ENCODE measurements around the gene COL6A2. TPM values are rescaled to one million over a fixed set of nuclear protein-coding genes. Genes with fewer than 3 reads are reported as not detected.
A peak's percentile ranks its signal among the peaks of the same experiment; 100 is the strongest.

The COL6A2 gene
- total RNA-seq, 1 donor from 2014 or later: 120 TPM

DNA sequence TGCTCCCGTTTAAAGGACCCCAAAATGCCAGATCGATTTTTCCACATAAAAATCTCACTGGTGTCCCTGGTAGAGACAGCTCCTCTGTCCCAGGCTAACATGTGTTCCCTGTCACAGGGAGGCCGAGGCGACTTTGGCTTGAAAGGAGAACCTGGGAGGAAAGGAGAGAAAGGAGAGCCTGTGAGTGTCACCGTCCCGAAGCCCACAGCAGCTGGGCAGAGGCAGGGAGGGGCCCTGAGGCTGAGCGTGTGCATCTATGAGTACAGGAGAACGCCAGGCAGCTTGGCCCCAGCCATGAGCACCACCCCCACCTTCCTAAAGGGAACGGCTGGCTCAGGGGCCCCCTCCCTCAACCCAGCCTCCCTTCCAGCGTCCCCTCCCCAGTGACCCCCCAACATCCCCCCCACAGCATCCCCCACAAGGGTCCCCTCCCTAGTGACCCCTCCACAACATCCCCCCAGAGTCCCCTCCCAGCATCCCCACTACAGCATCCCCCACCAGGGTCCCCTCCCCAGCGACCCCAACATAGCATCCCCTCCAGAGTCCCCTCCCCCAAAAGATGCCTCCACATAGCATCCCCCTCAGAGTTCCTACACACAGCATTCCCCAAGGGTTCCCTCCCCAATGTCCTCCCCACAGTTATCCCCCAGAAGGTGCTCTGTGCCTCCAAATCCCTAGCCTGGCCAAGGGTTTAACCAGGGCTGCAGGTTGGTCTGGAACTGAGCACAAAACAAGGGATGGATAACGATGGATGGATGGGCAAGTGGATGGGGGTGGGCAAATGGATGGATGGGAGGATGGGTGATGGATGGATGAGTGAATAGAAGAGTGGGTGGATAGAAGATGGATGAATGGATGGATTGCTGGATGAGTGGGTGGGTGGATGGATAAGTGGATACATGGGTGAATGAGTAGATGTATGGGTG is 25.1 kb downstream of the COL6A2 start:
- Mint-ChIP-seq H3K4me3 (ENCODE audit: unreplicated experiment) (no peak overlapping the region), H3K36me3 (ENCODE audit: low read depth, unreplicated experiment) (peaks cover 5% of the 10 kb centered on the region), H3K27me3 (ENCODE audit: low read depth, unreplicated experiment) (no peaks in the 10 kb centered on the region), H3K27ac (ENCODE audit: unreplicated experiment) (no peak overlapping the region), H3K9me3 (ENCODE audit: unreplicated experiment) (no peaks in the 10 kb centered on the region), H3K4me1 (ENCODE audit: low read depth, unreplicated experiment) (peaks cover 4% of the 10 kb centered on the region)
- Histone ChIP-seq H3K4me2 (ENCODE audit: low read length) (no peak overlapping the region), H2AFZ (ENCODE audit: low read depth, low read length) (no peak overlapping the region), H3K4me1 (ENCODE audit: insufficient read depth, low read length) (peaks cover 26% of the 10 kb centered on the region), H4K20me1 (ENCODE audit: insufficient read depth, low read length) (peaks cover 87% of the 10 kb centered on the region), H3K79me2 (ENCODE audit: insufficient read depth, low read length) (peaks cover 42% of the 10 kb centered on the region), H3K4me3 (ENCODE audit: insufficient read depth, low read depth, low read length) (no peak overlapping the region), H3K27me3 (ENCODE audit: insufficient read depth, low read length) (no peaks in the 10 kb centered on the region), H3K9ac (ENCODE audit: low read length) (peak overlapping the region; percentile 57), H3K9me3 (ENCODE audit: insufficient read depth, low read depth, low read length) (no peaks in the 10 kb centered on the region), H3K27ac (ENCODE audit: low read depth, low read length) (peak overlapping the region; percentile 78), H3K36me3 (ENCODE audit: insufficient read depth, low read length) (peaks cover 23% of the 10 kb centered on the region)
- no peak for DNase-seq (ENCODE audit: low read depth)
- TF ChIP-seq, protein P1, sequence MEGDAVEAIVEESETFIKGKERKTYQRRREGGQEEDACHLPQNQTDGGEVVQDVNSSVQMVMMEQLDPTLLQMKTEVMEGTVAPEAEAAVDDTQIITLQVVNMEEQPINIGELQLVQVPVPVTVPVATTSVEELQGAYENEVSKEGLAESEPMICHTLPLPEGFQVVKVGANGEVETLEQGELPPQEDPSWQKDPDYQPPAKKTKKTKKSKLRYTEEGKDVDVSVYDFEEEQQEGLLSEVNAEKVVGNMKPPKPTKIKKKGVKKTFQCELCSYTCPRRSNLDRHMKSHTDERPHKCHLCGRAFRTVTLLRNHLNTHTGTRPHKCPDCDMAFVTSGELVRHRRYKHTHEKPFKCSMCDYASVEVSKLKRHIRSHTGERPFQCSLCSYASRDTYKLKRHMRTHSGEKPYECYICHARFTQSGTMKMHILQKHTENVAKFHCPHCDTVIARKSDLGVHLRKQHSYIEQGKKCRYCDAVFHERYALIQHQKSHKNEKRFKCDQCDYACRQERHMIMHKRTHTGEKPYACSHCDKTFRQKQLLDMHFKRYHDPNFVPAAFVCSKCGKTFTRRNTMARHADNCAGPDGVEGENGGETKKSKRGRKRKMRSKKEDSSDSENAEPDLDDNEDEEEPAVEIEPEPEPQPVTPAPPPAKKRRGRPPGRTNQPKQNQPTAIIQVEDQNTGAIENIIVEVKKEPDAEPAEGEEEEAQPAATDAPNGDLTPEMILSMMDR (IDR thresholded peaks at IDR 0.05; ENCODE audit: insufficient read depth, low read depth, low read length): no peak
- no peak for TF ChIP-seq EZH2 (IDR thresholded peaks at IDR 0.05; ENCODE audit: insufficient read depth, low read length)
- no peak for FAIRE-seq

DNA sequence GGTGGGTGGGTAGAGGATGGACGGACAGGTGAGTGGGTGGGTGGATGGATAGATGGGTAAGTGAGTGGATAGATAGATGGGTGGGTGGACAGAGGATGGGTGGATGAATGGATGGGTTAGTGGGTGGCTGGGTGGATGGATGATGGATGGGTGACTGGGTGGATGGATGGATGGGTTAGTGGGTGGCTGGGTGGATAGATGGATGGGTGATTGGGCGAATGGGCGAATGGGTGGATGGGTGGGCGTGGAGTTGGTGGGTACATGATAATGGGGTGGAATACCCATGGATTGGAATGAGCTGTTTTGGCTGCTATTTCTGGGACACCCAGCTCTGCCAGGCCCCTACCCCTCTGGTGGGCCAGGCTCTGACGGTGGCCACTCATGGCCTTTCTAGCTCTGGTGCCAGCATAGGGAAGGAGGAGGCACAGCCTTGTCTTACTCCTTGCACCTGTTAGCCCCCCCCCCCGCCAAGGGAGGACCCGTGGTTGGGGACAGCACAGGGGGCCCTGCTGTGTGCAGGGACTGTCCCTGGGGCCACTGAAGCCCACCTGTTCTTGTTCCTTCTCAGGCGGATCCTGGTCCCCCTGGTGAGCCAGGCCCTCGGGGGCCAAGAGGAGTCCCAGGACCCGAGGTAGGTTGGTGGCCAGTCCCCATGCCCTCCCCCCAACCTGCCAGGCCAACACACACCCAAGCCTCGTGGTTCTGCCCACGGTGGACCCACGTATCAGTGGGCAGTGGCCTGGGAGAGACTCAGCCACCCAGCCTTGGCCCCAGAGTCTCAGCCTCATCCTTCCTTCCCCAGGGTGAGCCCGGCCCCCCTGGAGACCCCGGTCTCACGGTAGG is 26.4 kb downstream of the COL6A2 start:
- Histone ChIP-seq H3K79me2 (ENCODE audit: insufficient read depth, low read length) (peaks cover 30% of the 10 kb centered on the region), H3K4me2 (ENCODE audit: low read length) (no peak overlapping the region), H3K4me1 (ENCODE audit: insufficient read depth, low read length) (peaks cover 26% of the 10 kb centered on the region), H2AFZ (ENCODE audit: low read depth, low read length) (no peak overlapping the region), H3K36me3 (ENCODE audit: insufficient read depth, low read length) (peaks cover 33% of the 10 kb centered on the region), H3K9me3 (ENCODE audit: insufficient read depth, low read depth, low read length) (no peaks in the 10 kb centered on the region), H3K9ac (ENCODE audit: low read length) (no peak overlapping the region), H3K4me3 (ENCODE audit: insufficient read depth, low read depth, low read length) (no peak overlapping the region), H3K27ac (ENCODE audit: low read depth, low read length) (no peak overlapping the region), H4K20me1 (ENCODE audit: insufficient read depth, low read length) (peaks cover 89% of the 10 kb centered on the region), H3K27me3 (ENCODE audit: insufficient read depth, low read length) (no peaks in the 10 kb centered on the region)
- peaks cover 8% of the 10 kb centered on the region for H3K36me3 Mint-ChIP-seq (ENCODE audit: low read depth, unreplicated experiment)
- H3K27me3 Mint-ChIP-seq (ENCODE audit: low read depth, unreplicated experiment): no peaks in the 10 kb centered on the region
- DNase-seq (ENCODE audit: low read depth): no peak
- H3K9me3 Mint-ChIP-seq (ENCODE audit: unreplicated experiment): no peaks in the 10 kb centered on the region
- TF ChIP-seq EZH2 (IDR thresholded peaks at IDR 0.05; ENCODE audit: insufficient read depth, low read length): no peak
- TF ChIP-seq, protein P1 (IDR thresholded peaks at IDR 0.05; ENCODE audit: insufficient read depth, low read depth, low read length): no peak
- H3K4me1 Mint-ChIP-seq (ENCODE audit: low read depth, unreplicated experiment): peaks cover 4% of the 10 kb centered on the region
- H3K4me3 Mint-ChIP-seq (ENCODE audit: unreplicated experiment): no peak overlapping the region
- no peak for FAIRE-seq
- H3K27ac Mint-ChIP-seq (ENCODE audit: unreplicated experiment): no peak overlapping the region

All from astrocyte (in vitro differentiated cells and primary cell).